ENCODE measurements around the gene DTNB.
"Not testable (repeated sequence)": the region's sequence is repeated elsewhere in the genome, so short reads cannot be mapped to it uniquely, and the experiment has no call there.

The DTNB gene

GRCh38 chr2:25673300-25674076, at the start of gene DTNB:
TSS of gene DTNB (minus strand) at chr2:25673577. CDS start at chr2:25652660, 20,917 bp downstream.
- peak; percentile 57 for DNase-seq (ENCODE audit: low read depth)

GRCh38 chr2:25722224-25722623, 48.8 kb upstream of the DTNB start:
- no peak for DNase-seq (ENCODE audit: low read depth)

- no peak for DNase-seq (ENCODE audit: low read depth)
Observed at GRCh38 chr2:25720575-25720974, 47.2 kb upstream of the DTNB start.

- DNase-seq (ENCODE audit: low read depth), result no peak
Observed at GRCh38 chr2:25714740-25715139, 41.4 kb upstream of the DTNB start.

- DNase-seq (ENCODE audit: low read depth), result no peak
Observed at GRCh38 chr2:25712455-25712854, 39.1 kb upstream of the DTNB start.

- no peak for DNase-seq (ENCODE audit: low read depth)
Observed at GRCh38 chr2:25711675-25712354, 38.4 kb upstream of the DTNB start.

- DNase-seq (ENCODE audit: low read depth), result no peak
Observed at GRCh38 chr2:25710750-25711149, 37.4 kb upstream of the DTNB start.

GRCh38 chr2:25709349-25709748, 36.0 kb upstream of the DTNB start:
- DNase-seq (ENCODE audit: low read depth), result no peak

GRCh38 chr2:25707927-25708590, 34.7 kb upstream of the DTNB start:
- DNase-seq (ENCODE audit: low read depth), result no peak

GRCh38 chr2:25705575-25705974, 32.2 kb upstream of the DTNB start:
- not testable (repeated sequence) for DNase-seq (ENCODE audit: low read depth)

GRCh38 chr2:25701801-25702200, 28.4 kb upstream of the DTNB start:
- no peak for DNase-seq (ENCODE audit: low read depth)

- DNase-seq (ENCODE audit: low read depth), result peak; percentile 34
Observed at GRCh38 chr2:25700221-25700660, 26.9 kb upstream of the DTNB start.

GRCh38 chr2:25699216-25699615, 25.8 kb upstream of the DTNB start:
- DNase-seq (ENCODE audit: low read depth), result no peak

- no peak for DNase-seq (ENCODE audit: low read depth)
Observed at GRCh38 chr2:25698752-25699151, 25.4 kb upstream of the DTNB start.

- DNase-seq (ENCODE audit: low read depth), result no peak
Observed at GRCh38 chr2:25697559-25698341, 24.4 kb upstream of the DTNB start.

- DNase-seq (ENCODE audit: low read depth), result no peak
Observed at GRCh38 chr2:25692737-25693445, 19.5 kb upstream of the DTNB start.

GRCh38 chr2:25692143-25692542, 18.8 kb upstream of the DTNB start:
- DNase-seq (ENCODE audit: low read depth), result peak; percentile 72

GRCh38 chr2:25690058-25690457, 16.7 kb upstream of the DTNB start:
- peak; percentile 26 for DNase-seq (ENCODE audit: low read depth)

GRCh38 chr2:25688236-25688635, 14.9 kb upstream of the DTNB start:
- no peak for DNase-seq (ENCODE audit: low read depth)

GRCh38 chr2:25685741-25686140, 12.4 kb upstream of the DTNB start:
- DNase-seq (ENCODE audit: low read depth), result no peak
